ENCODE results near the gene QTRT2.

The QTRT2 gene

DNA sequence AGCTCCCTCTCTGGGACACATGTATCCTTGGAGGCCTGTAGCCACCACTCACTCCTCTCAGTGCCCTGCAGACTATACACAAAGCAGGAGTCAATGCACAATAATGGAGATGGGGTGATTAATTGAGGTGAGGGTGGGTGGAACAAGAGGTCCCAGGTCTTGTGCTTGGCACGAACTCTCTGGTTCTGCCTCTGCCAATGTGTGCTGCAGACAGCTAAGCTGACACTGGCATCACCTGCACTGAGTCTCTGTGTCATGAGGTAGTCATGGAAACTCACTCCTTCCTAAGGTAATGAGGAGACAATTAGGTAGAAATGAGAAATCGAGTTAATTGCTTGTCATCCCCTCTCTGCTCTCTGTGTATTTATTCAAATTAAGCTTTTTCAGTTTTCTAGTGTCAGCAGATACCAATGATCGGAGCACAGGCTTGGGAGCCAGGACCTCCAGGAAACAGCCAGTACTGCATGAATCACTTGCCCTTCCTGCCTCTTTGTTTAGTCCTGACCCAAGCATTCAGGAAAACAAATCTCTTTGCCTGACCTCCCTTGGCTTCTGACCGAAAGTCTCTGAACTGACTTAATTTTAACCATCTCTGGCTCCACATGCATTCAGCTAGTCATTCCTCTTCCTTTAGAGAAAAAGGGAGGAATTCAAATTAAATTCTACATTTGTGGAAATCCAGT is 65.6 kb downstream of the QTRT2 start:
- no peak for DNase-seq (ENCODE audit: low spot score)

DNA sequence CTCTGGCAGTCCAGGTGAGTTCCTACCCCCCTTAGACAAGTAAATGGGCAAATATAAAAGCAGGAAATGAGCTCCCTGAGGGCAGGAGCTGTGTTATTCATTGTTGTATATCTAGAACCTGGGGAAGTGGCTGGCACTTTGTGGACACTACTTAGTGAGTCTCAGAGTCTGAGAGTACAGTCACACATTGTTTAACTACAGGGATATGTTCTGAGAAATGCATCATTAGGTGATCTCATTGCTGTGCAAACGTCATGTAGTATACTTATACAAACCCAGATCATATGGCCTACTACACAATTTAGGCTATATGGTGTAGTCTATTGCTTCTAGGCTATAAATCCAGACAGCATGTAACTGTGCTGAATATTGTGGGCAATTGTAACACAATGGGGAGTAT is 69.9 kb downstream of the QTRT2 start:
- DNase-seq (ENCODE audit: low spot score): no peak

DNA sequence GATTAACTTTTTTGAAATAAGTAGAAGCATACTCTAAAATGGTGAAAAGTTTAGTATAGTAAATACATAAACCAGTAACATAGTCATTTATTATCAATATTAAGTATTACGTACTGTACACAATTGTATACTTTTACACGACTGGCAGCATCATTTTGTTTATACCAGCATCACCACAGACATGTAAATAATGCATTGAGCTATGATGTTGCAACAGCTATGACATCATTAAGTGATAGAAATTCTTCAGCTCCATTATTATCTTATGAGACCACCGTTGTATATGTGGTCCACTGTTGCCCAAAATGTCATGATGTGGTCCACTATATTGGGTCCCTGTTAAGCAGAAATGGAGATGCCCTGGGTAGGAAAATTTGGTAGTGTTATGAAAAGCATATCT is 71.0 kb downstream of the QTRT2 start:
- no peak for DNase-seq (ENCODE audit: low spot score)

DNA sequence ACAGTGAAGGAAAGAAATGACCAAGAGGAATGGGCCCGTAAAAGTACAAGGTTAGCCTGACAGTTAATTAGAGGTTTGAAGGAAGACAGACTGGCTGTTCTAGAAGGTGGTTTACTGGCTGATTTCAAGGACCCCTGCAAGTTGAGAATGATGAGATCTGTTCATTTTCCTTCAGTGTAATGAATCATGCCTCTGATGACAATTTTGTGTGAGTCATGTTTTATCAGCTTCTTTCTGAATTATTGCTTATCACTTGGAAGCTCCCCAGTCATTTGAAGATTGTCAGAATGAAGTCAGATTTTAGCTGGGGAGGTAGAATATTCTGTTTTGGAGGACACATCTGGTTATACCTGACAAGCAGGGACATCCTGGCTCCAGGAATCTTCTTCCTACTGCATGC is 71.7 kb downstream of the QTRT2 start:
- no peak for DNase-seq (ENCODE audit: low spot score)

DNA sequence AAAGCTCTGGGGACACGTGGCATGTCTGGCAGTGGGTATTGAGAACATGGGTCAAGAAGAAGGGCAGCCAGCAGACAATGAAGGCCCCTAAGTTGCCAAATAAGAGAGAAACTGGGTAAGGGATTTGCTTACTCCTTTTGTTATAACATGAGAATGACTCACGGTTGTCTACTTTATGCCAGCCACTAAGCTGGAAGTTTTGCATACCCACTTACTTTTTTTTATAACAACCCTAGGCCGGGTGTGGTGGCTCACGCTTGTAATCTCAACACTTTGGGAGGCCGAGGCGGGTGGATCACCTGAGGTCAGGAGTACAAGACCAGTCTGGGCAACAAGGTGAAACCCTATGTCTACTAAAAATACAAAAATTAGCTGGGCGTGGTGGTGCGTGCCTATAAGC is 72.3 kb downstream of the QTRT2 start:
- no peak for DNase-seq (ENCODE audit: low spot score)

DNA sequence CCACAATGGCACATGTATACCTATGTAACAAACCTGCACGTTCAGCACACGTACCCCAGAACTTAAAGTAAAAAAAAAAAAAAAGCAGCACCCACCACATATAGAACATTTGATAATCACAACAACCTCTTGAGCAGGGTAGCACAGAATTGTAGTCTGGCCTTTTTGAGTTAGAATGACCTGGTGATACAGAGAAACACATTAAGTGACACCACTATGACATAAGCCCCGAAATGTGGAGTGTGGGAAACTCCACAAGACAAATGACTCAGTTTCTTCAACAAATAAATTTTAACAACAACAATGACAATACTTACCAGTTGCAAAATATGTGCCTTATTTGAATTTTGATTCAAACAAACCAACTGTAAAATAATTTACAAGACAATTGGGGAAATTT is 76.0 kb downstream of the QTRT2 start:
- DNase-seq (ENCODE audit: low spot score): no peak

DNA sequence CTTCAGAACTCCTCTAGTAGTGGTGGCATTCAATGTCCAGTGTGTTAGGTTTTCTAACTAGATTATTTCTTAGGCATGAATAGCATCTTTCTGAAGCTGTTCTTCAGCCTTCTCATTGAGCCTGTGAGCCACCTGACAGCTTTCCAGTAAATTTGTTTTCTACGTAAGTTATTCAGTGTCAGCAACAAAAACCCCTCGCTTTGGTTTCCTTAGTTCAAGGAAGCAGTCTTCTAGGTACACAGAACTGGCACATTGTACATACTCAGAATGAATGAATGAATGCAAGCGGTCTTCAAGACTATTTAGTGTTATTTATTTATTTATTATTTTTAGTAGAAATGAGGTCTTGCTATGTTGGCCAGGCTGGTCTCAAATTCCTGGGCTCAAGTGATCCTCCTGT is 77.4 kb downstream of the QTRT2 start:
- DNase-seq (ENCODE audit: low spot score): no peak

All from CD4-positive, alpha-beta T cell treated with Interleukin-6 at 100 ng/mL for 8 hours (primary cell).